Measurements from ENCODE around the gene NRG3.

Gene NRG3

GRCh38 chr10:81848931-81849330, 26.1 kb upstream of the NRG3 start:
- H3K27ac ChIP-seq: no peak overlapping the region
- TF ChIP-seq CTCF (conservative IDR thresholded peaks at IDR 0.05): no peak

GRCh38 chr10:81862596-81862995, 12.4 kb upstream of the NRG3 start:
- no peak overlapping the region for H3K27ac ChIP-seq
- no peak for TF ChIP-seq CTCF (conservative IDR thresholded peaks at IDR 0.05)

GRCh38 chr10:81863771-81864170, 11.2 kb upstream of the NRG3 start:
- TF ChIP-seq CTCF (conservative IDR thresholded peaks at IDR 0.05): no peak
- no peak overlapping the region for H3K27ac ChIP-seq

- TF ChIP-seq CTCF (conservative IDR thresholded peaks at IDR 0.05): no peak
- H3K27ac ChIP-seq: no peak overlapping the region
These were observed 9.4 kb upstream of the NRG3 start for GRCh38 chr10:81865581-81865980.

- no peak overlapping the region for H3K27ac ChIP-seq
- TF ChIP-seq CTCF (conservative IDR thresholded peaks at IDR 0.05): no peak
These were observed 8.2 kb upstream of the NRG3 start for GRCh38 chr10:81866753-81867152.

- no peak for TF ChIP-seq CTCF (conservative IDR thresholded peaks at IDR 0.05)
These were observed 4.5 kb upstream of the NRG3 start for GRCh38 chr10:81870472-81870871.

GRCh38 chr10:81871558-81871957, 3.4 kb upstream of the NRG3 start:
- no peak for TF ChIP-seq CTCF (conservative IDR thresholded peaks at IDR 0.05)
- H3K27ac ChIP-seq: no peak overlapping the region

More at GRCh38 chr10:81870472-81870871, 4.5 kb upstream of the NRG3 start:
- H3K27ac ChIP-seq: no peak overlapping the region

Data from VCaP (cell line).